RPMI7951 (cell line): ENCODE measurements around the gene FKBP5. TPM values are rescaled to one million over a fixed set of nuclear protein-coding genes. Genes with fewer than 3 reads are reported as not detected.
"Not testable (repeated sequence)": the region's sequence is repeated elsewhere in the genome, so short reads cannot be mapped to it uniquely, and the experiment has no call there.

ENCODE experiments used
- DNase-seq: peaks from one replicate; pipeline ENCODE4 v3.0.0-alpha.2; 2012; ENCODE audit warnings: low read depth
- total RNA-seq: library from RNA; depleted of rRNA; stranded (reverse); fragments of >200 nt; shearing (Covaris generic); gene quantifications from 2 replicates; pipeline ENCODE4 v1.2.3, GENCODE V29; 2014; rRNA removed

FKBP5 gene
- under 0.01 and 0.10 TPM in 2 replicates for total RNA-seq

DNA sequence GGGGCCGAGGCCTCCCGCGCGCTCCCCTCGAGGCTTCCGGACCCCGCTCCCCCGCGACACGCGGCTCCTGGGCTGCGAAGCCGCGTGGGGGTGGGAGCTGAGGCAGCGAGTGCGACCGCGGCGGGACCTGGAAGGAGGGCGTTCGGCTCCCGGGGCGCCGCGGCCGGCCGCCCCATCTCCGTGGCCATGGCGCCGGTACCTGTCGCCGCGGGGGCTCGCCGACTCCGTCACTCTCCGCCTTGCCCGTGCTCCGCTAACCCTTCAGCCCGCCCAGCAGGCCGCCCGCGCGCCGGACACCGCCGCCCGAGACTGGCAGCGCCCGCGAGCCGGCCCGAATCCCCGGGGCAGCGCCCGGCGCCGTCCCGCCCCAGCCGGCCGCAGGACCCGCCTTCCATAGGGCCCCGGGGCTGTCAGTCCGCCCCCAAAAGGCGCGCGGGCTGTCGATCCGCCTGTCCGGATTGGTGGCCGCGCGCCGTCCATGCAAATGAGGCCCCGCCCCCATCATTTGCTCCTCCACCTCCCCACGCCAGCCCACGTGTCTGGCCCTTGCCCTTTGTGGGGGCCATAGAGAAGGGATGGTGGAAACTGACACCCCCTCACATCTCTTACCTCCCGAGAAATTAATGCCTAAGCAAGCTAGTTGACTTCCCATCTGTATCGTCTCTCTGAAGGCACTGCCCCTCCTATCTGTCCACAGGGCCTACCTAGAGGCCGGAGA lies at the start of gene FKBP5:
Gene FKBP5 (minus strand): TSS at position 311 of the 718 bp plus-strand sequence. CDS start 46,091 bp downstream, outside the sequence.
- DNase-seq = peak; percentile 51

DNA sequence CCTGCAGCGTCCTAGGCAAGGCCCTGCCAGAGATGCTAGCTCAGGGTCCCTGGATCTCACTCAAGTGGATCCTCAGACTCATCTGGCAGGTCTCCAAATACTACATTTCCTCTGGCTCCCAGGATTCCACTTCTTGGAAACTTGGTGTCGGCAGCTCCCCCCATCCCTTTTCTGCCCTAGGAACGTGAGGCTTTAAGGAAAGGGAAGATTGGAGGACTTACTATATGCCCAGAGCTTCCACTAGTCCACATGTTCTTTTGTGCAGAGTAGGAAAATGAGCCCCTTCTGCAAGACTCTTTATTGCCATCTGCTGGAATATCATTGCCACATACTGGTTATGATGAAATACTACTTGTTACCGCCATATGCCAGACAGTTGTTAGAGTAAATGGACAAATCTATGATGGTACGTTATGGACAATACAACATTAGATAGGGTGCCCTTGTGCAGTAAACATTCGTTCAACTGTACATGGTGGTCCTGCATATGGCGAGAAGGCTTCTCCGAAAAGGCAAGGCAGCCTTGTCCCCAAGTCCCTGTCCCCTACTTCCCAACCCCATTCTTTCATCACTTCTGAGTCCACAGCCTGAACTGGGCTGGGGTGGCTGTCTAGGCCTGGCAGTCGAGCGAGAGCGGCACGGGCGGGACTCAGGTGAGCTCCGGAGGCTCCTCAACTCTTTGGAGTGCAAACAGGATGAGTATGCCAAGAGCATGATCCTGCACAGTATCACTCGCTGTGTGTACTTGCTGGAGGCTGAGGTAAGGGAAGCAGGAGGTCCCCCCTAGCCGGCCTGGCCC lies 48.9 kb upstream of the FKBP5 start:
- DNase-seq = peak; percentile 70

DNA sequence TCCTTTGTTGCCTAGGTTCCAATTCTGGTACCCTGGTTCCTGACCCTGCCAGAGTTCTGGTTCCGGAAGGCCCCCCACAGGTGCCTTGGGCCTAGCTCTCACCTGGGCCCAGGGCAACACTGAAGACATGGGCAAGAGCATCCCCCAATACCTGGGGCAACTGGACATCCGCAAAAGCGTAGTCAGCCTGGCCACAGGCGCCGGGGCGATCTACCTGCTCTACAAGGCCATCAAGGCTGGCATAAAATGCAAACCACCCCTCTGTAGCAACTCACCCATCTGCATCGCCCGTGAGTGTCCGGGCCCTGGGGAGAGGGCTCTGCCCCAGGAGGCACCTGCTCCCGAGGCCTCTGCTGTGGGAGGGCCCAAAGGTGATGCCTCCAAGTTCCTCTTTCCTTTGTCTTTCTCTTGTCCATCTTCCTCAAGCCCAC lies 48.3 kb upstream of the FKBP5 start, which contains the start of gene ARMC12:
Gene ARMC12 (plus strand): TSS at position 51 of the 431 bp plus-strand sequence. CDS start 77 bp downstream, at position 128.
- DNase-seq = no peak

DNA sequence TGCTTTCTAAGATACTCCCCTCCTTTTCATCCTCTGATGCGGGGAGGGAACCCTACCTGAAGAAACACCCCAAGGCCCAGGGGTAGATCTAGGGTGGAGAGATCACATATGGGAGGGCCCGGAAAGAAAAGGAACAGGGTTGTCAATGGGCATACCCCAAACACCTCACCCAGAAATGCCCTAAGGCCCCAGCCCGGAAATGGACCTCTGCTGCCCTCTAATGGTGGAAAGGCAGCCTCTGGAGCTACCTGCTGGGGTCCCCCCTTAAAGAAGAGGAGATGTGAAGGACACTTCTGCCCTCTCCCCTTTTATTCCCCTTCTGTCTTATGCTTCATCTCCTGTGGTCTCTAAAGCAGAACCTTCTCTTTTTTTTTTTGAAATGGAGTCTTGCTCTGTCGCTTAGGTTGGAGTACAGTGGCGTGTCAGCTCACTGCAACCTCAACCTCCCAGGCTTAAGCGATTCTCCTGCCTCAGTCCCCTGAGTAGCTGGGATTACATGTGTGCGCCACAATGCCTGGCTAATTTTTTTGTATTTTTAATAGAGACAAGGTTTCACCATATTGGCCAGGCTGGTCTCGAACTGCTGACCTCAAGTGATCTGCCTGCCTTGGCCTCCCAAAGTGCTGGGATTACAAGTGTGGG lies 47.7 kb upstream of the FKBP5 start:
- DNase-seq = peak; percentile 37

DNA sequence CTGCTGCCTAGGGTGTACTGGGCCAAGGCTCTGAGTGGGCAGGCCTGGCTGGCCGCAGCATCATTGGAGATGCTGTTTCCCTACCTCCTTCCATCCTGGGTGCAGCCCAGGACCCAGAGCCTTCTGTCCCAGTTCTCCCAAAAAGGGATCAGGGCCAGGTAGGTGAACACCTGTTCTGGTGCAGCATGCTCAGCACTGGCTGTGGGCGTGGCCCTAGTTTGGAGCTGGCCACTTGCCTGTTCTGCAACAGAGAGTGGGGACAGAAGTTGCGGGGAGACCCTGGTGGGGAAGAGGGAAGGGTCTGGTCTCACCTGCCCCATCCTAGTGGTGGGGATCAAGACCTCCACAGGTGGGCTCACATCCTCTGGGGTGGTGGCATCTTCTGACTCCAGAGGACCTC lies 46.7 kb upstream of the FKBP5 start:
- no peak for DNase-seq

DNA sequence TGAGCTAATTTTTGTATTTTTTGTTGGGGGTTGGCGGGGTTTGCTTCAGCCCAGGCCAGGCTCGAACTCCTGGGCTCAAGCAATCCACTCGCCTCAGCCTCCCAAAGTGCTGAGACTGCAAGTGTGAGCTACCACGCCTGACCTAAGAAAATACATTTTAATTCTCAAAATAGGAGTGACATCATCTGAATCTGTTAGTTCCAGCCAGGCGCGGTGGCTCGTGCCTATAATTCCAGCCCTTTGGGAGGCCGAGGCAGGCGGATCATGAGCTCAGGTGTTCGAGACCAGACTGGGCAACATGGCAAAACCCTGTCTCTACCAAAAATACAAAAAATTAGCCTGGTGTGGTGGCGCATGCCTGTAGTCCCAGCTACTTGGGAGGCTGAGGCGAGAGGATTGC lies 45.6 kb upstream of the FKBP5 start:
- not testable (repeated sequence) for DNase-seq

DNA sequence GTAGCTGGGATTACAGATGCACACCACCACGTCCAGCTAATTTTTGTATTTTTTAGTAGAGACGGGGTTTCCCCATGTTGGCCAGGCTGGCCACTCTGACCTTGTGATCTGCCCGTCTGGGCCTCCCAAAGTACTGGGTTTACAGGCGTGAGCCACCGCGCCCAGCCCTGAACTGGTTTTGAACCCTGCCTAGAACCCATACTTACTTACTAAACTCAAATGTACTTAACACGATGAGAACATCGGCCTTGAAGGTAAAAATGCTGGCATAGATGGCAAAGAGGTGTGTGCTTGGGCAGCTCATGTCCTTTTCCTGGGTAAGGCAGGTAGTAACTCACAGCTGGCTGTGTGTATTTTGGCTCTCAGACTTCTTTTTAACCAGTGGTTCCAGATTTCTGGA lies 44.9 kb upstream of the FKBP5 start:
- DNase-seq = no peak

DNA sequence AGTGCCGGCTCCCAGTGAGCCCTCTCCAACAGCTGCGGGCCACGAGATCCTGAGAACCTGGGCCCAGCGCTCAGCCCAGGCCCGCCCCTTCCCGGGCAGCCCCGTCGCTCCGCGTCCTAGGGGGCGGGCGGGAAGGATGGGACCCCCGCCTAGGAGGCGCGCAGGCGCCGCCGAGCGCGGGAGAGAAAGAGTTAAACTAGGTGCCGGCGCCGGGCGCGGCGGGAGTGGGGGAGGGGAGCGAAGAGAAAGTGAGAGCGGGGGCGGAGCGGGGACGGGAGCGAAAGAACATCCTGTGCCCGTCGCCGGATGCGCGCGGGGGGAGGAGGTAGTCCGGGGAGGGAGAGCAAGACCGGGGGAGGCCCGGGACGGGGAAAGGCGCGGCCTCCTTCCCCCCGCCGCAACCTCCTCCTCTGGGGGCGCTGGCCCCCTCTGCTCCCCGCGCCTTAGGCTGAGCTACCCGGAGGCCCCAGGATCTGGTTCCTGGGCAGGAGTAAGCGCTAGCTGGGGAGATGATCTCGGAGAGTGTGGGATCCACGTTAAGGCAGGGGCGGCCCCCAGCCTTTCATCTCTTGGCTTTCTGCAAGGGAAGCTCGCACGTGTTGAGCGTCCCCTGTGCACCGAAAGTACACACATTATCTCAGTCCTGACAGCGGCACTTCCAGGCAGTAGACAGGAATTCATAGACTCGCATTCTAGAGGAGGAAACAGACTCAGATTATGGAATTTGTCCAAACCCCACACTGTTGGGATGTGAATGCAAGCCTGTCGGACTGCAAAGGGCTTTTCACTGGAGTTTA lies 43.2 kb upstream of the FKBP5 start:
- DNase-seq = peak; percentile 81

DNA sequence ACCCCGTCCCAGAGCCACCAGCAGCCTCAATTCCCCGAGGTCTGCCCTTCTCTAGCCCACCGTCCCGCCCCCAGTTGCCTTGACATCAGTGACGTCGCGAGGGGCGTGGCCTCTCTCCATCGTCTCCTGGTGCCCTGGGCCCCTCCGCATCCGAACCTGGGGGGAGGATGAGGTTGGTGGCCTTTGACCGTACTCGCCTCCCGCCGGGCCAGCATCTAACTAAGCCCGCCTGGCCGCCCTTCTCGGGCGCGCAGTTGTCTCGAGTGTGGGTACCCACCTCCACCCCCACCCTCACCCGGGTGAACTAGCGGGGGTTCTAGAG lies 42.7 kb upstream of the FKBP5 start:
- peak; percentile 75 for DNase-seq

DNA sequence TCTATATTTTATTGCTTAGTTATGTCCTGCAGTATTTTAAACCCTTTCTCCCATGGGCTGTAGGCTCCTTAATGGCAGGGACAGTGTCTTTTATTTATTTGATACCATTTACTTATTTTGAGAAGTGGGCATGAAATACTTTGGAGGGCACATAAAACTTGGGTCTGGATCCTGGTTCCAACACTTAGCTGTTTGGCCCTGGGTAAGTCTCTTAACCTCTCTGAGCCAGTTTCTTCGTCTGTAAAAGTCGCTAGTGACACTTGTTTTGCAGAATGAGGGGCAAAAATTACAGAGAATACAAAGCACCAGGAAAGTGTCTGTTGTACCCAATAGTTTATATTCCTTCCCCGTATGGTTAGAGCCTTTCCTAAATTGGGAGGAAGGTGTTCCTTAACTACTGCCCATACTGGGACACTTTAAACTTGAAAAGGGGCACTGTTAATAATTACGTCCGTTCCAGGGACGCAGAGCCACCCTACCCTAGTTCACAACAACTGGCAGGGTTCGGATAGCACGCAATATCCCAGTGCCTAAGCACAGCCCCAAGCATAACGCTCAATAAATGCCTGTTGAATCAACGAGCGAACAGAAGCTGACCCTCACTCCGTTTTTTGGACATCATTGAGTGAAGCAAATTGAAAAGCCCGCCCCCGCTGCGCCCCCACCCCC lies 42.2 kb upstream of the FKBP5 start:
- DNase-seq = no peak

DNA sequence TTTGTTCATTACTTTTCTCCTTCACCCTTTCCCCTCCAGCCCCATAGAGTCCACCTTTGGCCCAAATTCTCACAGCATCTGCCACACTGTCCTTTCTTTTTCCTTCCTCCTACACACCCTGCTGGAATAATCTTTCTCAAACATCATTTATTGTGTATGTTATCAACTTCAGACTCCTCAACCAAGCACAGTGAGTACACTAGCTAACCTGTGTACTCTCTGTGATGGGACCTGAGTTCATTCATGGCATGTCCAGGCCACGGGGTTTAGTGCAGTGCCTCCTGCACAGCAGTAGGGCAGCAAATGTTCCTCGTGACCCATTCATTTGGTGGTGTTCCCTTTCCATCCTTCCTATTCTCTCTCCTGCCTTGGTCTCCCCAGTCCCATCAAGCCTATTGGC lies 41.0 kb upstream of the FKBP5 start:
- no peak for DNase-seq

DNA sequence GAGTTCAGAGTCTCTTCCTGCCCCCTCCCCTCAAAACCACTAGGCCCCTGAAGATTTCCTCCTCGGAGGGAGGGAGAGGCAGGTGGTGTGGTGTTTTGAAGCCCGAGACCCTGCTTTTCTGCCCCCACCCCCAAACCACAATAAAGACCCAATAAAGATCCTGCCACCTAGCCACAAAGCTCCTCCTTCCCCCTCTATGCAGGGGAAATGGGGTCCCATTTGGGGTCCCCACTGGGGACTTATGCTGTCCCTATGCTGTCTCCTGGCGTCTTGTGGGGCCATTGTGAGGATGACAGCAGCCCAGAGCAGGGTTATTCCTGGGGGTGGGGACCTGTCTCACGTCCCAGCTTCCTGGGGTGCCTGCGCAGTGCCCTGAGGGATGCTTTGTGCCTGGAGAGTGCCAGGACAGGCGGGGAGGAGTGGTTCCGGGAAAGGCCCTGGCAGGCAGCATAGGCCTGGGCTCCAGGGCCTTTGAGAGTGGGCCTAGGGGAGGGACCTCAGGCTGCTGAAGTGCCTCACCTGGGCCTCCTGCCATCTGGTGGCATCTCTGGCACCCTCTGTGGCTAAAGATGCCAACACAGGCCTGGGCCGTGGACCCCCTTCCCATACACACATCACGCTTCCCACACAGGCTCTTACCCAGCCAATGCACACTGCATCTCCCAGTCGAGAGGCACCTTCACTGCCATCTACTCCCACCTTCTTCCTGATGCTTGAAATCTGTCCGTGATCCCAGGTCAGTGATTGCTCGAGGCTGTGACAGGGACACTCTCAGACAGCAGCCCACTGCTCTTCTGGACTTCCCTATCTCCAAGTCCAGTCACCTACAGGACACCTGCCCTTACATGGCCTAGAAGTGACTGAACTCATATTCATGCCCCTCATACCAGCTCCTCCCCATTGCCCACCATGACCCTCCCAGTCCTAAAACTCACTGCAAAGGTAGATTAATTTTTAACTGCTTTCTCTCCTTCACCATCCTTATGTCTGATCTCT lies 40.3 kb upstream of the FKBP5 start:
- DNase-seq = no peak

DNA sequence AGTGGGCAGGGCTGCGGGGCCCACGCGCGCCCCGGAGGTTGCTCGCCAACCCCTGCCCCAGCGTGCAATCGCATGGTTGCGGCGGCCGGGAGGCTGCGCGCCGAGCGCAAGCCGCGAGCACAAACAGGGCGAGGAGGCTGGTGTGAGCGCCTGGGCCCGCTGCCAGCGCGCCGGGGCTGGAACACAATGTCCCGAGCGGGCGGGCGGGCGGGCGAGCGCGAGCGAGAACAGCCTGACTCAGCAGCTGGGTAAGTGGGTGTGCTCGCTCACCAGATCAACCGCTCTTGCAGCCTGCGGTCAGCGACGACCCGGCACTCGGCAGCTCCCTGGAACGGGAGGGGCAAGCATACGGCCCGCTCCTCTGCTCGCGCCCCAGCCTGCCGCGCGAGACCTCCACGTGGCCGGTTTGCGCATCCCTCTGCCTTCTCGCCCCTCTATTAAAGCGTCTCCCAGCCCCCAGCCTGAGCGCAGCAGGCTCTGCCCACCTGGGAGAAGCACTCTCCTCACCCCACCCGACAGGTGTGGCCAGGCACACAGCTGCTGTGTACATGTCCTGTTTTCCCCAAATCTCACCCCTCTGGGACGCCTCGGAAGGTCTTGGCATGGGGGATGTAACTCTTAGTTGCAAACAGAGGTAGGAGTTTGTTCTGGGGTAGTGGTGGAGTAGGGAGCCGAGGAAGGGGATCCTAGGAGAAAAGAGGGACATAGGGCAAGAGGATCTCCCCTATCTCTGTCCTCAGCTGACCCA lies 39.4 kb upstream of the FKBP5 start:
- peak; percentile 92 for DNase-seq

DNA sequence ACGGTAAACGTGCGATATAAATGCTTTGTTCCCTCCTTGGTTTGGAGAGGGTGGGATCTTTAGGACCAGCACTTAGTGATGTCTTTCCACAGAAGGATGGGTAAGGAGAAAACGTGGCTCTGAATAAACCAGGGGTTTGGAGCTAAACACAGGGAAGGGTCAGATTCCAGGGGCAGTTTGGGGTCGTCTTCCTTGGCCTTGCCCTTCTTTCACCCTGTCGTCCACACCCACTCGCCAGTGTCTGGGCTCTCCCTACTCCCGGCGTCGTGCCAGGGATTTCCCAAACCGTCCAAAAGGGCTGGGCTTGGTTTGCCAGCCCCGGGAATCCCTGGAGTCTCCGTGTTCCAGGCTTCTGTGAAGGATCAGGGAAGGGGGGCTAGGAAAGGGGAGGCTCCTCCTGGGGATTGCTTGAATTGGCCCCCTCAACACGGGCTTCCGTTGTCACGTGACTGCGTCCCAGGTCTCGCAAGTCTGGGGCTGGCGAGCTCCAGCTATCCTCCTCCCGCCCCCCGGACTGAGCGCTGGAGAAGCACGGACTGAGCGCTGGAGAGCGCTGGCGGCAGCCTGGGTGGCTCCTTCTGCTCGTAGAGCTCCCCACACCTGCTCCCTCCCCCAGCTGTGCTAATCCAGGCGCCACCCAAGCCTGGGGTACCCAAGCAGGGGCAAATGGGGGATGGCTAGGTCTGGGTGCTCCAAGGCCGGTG lies 38.7 kb upstream of the FKBP5 start:
- peak; percentile 41 for DNase-seq

DNA sequence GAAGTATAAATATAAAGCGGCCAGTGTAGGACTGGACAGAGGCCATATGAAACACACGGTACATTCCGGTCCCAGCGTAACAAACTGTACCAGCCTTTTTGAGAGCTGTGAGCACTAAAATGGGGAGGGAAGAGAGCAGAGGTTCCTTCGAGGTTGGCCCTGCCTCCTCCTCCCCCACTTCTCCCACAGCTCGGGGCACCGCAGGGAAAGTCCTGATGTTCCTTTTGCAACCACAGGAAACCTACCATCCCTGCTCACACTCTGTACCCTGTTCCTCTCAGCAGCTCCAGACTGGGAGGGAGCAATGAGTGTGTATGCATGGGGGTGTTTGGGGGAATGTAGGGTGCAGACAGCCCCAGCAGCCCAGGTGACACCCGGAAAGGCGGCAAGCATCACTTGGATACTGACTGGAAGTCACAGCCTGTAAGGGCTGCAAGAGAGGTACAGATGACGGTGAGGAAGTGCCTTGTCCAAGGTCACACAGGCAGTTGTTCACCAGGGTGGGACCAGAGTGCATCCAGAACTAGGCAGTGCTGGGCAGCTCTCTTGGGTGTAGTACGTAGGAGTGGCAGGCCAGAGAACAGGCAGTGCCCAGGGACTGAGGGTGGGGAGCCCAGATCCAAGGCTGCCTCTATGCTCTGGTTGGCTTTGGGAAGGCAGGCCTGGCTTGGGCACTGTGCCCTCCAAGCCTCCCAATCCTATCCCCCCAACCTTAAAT lies 37.2 kb upstream of the FKBP5 start:
- no peak for DNase-seq

DNA sequence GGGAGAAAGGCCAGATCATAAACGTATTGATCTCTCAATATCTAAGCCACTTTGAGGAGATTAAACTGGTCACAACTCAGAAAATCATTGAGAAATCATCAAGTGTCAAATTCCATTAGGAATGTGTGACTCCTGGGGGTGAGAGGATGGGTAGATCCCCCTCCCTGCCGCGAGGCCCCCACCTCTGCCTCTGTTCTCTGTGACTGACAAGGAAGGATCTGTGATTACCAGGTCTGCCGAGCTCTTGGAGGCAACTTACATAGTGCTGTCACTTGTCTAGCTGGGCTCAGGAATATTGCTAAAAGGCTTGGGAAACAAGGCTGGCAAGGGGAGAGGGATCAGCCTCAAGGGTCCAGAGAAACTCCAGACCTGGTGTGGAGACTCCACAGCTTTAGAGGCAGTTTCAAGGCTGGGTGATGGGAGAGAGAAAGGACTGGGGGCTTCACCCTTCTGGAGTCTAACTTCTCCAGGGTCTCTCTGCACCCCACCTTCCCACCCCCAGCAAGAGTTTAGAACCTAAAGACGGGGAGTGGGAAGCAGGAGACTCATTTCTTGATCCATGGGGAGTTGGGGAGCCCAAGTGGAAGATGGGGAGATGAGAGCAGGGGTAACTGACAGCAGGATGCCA lies 36.5 kb upstream of the FKBP5 start:
- DNase-seq = no peak

DNA sequence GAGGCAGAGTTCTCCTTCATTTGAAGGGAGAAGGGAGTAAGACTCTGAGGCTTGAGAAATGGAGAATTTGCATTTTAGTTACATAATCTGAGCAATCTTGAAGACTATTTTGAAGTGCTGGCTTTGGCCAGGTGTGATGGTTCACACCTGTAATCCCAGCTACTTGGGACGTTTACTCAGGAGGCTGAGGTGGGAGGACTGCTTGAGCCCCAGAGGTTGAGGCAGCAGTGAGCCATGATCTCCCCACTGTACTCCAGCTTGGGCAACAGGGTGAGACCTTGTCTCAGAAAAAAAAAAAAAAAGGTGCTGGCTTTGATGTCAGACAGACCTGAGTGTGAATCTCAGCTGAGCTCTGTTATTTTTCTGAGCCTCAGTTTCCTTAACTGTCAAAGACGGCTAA lies 35.8 kb upstream of the FKBP5 start:
- no peak for DNase-seq
